Loucy (cell line): ENCODE measurements around the gene VPS13D.

ENCODE experiments used
- H2AFZ ChIP-seq: fragments of 200-600 bp; sonication (generic); 2 replicates; pipeline ENCODE4 v1.6.0; 2016; ENCODE audit warnings: antibody characterized with exemption, mild to moderate bottlenecking, low read length, moderate library complexity
- H3F3A ChIP-seq: fragments of 200-600 bp; 2 replicates; pipeline ENCODE4 v1.6.0; 2016; ENCODE audit warnings: antibody characterized with exemption, low read depth, mild to moderate bottlenecking
- H3K27me3 ChIP-seq: fragments of 200-600 bp; sonication (generic); 2 replicates; pipeline ENCODE4 v1.6.1; 2014; ENCODE audit warnings: low read length, mild to moderate bottlenecking; ENCODE audit not compliant: insufficient read depth, poor library complexity, severe bottlenecking
- H3K36me3 ChIP-seq: fragments of 200-600 bp; sonication (generic); 2 replicates; pipeline ENCODE4 v1.6.1; 2016; ENCODE audit warnings: low read length; ENCODE audit not compliant: insufficient read depth
- H3K4me1 ChIP-seq: fragments of 200-600 bp; sonication (generic); 2 replicates; pipeline ENCODE4 v1.5.1; 2014; ENCODE audit warnings: low read length, mild to moderate bottlenecking; ENCODE audit not compliant: insufficient read depth, poor library complexity, severe bottlenecking
- H3K4me2 ChIP-seq: fragments of 200-600 bp; sonication (generic); 2 replicates; pipeline ENCODE4 v1.6.0; 2014; ENCODE audit warnings: antibody characterized with exemption, low read length, low read depth, mild to moderate bottlenecking; ENCODE audit not compliant: poor library complexity, severe bottlenecking
- H3K4me3 ChIP-seq: fragments of 200-600 bp; sonication (generic); 2 replicates; pipeline ENCODE4 v1.5.1; 2014; ENCODE audit warnings: low read length, mild to moderate bottlenecking, mixed read lengths; ENCODE audit not compliant: poor library complexity, severe bottlenecking
- H3K79me2 ChIP-seq: fragments of 200-600 bp; sonication (generic); 2 replicates; pipeline ENCODE4 v1.6.1; 2014; ENCODE audit warnings: low read length; ENCODE audit not compliant: insufficient read depth
- H3K9ac ChIP-seq: fragments of 200-600 bp; sonication (generic); 2 replicates; pipeline ENCODE4 v1.6.0; 2014; ENCODE audit warnings: mild to moderate bottlenecking, low read depth, low read length, moderate library complexity; ENCODE audit not compliant: poor library complexity, severe bottlenecking
- H3K9me2 ChIP-seq: fragments of 200-600 bp; sonication (generic); replicated peaks from 2 replicates; pipeline ENCODE4 v1.6.1; 2016; ENCODE audit warnings: low read depth, low read length, mixed read lengths
- H3K9me3 ChIP-seq: fragments of 200-600 bp; sonication (generic); 2 replicates; pipeline ENCODE4 v1.6.1; 2014; ENCODE audit warnings: mild to moderate bottlenecking, antibody characterized with exemption, low read length, low read depth; ENCODE audit not compliant: insufficient read depth
- H4K20me1 ChIP-seq: fragments of 200-600 bp; sonication (generic); 2 replicates; pipeline ENCODE4 v1.6.0; 2014; ENCODE audit warnings: antibody characterized with exemption, low read length, mild to moderate bottlenecking; ENCODE audit not compliant: insufficient read depth, poor library complexity, severe bottlenecking
- CTCF ChIP-seq: fragments of 200-600 bp; sonication (generic); conservative IDR thresholded peaks from 2 replicates; pipeline ENCODE4 v1.5.1; 2014; ENCODE audit warnings: mild to moderate bottlenecking, antibody characterized with exemption, low read length
- EZH2phosphoT487 ChIP-seq: fragments of 200-600 bp; IDR thresholded peaks from 2 replicates; pipeline ENCODE4 v1.6.1; 2018; ENCODE audit warnings: antibody characterized with exemption, mild to moderate bottlenecking, moderate library complexity, borderline replicate concordance

The VPS13D gene

GRCh38 chr1:12293416-12293815 lies 63.6 kb downstream of the VPS13D start:
- no peaks in the 10 kb centered on the region for H3K79me2 ChIP-seq

GRCh38 chr1:12294076-12294475 lies 64.2 kb downstream of the VPS13D start:
- Histone ChIP-seq H3K27me3 (no peaks in the 10 kb centered on the region), H3K9ac (no peak overlapping the region), H3K79me2 (no peaks in the 10 kb centered on the region), H3F3A (no peaks in the 10 kb centered on the region), H4K20me1 (no peaks in the 10 kb centered on the region), H3K4me3 (no peak overlapping the region), H2AFZ (no peak overlapping the region), H3K9me3 (no peaks in the 10 kb centered on the region), H3K36me3 (peaks cover 26% of the 10 kb centered on the region; the same call in 1 of the 2 replicates), H3K9me2 (no peaks in the 10 kb centered on the region), H3K4me1 (no peaks in the 10 kb centered on the region), H3K4me2 (no peak overlapping the region)
- TF ChIP-seq CTCF = no peak
- TF ChIP-seq EZH2phosphoT487 = no peak

More at GRCh38 chr1:12293416-12293815, 63.6 kb downstream of the VPS13D start:
- H3K9me3 ChIP-seq = no peaks in the 10 kb centered on the region
- H3K9ac ChIP-seq = no peak overlapping the region
- no peak overlapping the region for H3K4me3 ChIP-seq
- peaks cover 27% of the 10 kb centered on the region; the same call in 1 of the 2 replicates for H3K36me3 ChIP-seq
- no peaks in the 10 kb centered on the region for H3F3A ChIP-seq
- no peaks in the 10 kb centered on the region for H4K20me1 ChIP-seq
- no peaks in the 10 kb centered on the region for H3K27me3 ChIP-seq
- H3K4me2 ChIP-seq = no peak overlapping the region
- TF ChIP-seq EZH2phosphoT487 = no peak
- TF ChIP-seq CTCF = no peak
- H3K9me2 ChIP-seq = no peaks in the 10 kb centered on the region
- no peak overlapping the region for H2AFZ ChIP-seq
- H3K4me1 ChIP-seq = no peaks in the 10 kb centered on the region

DNA sequence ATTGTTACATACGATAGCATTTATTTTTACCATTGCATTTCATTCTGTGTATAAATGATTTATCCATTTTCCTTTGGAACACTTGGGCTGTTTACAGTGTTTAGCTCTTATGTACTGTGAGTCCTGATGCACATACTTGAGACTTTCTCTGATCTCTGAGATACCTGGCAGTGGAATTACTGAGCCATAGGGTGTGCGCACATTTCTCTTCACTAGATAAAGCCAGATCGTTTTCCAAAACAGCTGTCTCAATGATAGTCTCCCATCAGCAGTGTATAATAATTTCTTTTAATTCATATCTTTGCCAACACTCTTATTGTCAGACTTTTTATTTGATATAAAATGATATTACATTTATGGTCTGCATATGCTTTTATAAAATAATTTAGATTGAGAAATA lies 66.2 kb downstream of the VPS13D start:
- Histone ChIP-seq H3K9me2 (no peaks in the 10 kb centered on the region), H3K27me3 (no peaks in the 10 kb centered on the region), H3K9me3 (no peaks in the 10 kb centered on the region), H3K4me3 (no peak overlapping the region), H3K36me3 (peaks cover 25% of the 10 kb centered on the region; the same call in 1 of the 2 replicates), H2AFZ (no peak overlapping the region), H4K20me1 (no peaks in the 10 kb centered on the region), H3K4me2 (no peak overlapping the region), H3K4me1 (no peaks in the 10 kb centered on the region), H3F3A (no peaks in the 10 kb centered on the region), H3K9ac (no peak overlapping the region), H3K79me2 (no peaks in the 10 kb centered on the region)
- TF ChIP-seq CTCF (no peak), EZH2phosphoT487 (no peak)
